ENCODE measurements around the gene THRA.

The THRA gene

DNA sequence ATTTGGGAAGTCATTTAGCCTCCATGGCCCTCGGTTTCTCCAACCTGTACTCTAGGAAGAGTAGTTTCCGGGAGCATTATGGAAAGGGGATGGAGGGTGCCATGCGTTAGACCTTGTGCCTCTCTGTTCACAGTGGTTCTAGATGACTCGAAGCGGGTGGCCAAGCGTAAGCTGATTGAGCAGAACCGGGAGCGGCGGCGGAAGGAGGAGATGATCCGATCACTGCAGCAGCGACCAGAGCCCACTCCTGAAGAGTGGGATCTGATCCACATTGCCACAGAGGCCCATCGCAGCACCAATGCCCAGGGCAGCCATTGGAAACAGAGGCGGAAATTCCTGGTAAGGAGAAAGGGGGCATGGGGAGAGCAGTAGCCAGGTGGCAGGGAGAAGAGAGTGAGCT lies 21.7 kb downstream of the THRA start:
- no peak for DNase-seq (ENCODE audit: low spot score)

DNA sequence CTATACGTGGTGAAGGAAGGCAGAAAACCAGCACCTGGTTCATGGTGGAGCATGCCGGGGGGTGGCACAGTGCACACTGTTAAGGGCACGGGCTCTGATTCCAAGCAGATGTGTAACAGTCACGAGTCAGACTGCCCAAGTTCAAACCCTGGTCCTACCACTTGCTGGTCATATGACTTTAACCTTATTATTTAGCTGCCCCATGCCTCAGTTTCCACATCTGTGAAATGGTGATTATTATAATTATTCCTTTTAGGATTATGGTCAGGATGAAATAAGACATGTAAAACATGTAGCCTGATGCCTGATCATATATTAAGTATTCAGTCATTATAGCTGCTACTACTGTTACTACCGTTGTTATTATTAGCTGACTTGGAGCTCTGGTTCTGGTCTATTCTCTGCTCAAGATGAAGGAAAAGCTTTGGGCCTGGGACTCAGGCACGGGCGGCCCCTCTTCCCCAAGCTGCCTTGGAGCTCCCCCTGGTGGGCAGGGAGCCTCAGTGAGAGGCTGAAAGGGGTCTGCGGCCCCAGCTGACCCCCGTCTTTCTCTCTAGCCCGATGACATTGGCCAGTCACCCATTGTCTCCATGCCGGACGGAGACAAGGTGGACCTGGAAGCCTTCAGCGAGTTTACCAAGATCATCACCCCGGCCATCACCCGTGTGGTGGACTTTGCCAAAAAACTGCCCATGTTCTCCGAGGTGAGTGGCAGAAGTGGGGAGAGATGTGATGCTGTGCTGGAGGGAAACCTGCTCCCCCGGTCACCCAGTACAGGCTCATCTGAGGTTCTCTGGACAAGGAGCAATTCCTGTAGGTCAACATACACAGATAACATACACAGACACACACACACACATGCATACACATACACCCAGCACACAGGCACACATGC lies 23.6 kb downstream of the THRA start:
- peak; percentile 33 for DNase-seq (ENCODE audit: low spot score)

DNA sequence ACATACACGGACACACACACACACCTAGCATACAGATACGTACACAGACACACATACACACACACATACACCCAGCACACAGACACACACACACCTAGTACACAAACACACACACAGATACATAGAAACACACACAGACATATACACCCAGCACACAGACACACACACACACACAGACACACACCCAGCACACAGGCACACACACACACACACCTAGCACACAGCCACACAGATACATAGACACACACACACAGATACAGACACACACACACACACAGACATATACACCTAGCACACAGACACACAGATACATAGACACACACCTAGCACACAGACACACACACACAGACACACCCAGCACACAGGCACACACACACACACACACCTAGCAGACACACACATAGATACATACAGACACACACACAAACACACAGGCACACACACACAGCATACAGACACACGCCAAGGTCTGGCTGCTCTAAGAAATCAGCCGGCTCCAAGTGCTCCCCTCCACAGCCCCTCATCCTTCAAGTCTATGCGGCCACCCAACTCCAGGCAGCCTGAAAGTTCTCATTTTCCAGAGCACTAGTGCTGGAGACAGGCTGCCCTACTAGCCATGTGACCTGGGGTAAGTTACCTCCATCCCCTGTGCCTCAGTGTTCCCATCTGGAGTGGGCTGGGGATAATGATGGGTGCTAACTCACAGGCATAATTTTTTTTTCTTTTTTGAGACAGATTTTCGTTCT lies 24.5 kb downstream of the THRA start:
- DNase-seq (ENCODE audit: low spot score): no peak

DNA sequence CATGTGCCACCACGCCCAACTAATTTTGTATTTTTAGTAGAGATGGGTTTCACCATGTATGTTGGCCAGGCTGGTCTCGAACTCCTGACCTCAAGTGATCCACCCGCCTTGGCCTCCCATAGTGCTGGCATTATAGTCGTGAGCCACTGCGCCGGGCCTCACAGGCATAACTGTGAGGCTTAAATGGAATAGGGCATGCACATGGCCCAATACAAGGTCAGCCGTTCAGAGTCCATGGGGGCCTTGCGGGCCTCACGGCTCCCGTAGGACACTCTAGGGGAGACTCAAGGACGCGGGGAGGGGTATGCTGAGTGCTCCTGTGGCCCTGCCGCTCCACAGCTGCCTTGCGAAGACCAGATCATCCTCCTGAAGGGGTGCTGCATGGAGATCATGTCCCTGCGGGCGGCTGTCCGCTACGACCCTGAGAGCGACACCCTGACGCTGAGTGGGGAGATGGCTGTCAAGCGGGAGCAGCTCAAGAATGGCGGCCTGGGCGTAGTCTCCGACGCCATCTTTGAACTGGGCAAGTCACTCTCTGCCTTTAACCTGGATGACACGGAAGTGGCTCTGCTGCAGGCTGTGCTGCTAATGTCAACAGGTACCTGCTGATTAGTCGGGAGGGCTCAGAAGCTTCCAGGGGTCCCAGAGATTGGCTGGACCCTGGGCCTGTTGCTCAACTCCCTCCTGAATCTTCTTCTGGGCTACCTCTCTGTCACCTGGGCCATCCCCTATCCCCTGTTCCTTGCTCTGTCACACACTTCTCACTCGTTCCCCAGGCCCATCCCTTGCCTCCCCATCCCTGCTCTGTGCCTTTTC lies 25.3 kb downstream of the THRA start:
- no peak for DNase-seq (ENCODE audit: low spot score)

DNA sequence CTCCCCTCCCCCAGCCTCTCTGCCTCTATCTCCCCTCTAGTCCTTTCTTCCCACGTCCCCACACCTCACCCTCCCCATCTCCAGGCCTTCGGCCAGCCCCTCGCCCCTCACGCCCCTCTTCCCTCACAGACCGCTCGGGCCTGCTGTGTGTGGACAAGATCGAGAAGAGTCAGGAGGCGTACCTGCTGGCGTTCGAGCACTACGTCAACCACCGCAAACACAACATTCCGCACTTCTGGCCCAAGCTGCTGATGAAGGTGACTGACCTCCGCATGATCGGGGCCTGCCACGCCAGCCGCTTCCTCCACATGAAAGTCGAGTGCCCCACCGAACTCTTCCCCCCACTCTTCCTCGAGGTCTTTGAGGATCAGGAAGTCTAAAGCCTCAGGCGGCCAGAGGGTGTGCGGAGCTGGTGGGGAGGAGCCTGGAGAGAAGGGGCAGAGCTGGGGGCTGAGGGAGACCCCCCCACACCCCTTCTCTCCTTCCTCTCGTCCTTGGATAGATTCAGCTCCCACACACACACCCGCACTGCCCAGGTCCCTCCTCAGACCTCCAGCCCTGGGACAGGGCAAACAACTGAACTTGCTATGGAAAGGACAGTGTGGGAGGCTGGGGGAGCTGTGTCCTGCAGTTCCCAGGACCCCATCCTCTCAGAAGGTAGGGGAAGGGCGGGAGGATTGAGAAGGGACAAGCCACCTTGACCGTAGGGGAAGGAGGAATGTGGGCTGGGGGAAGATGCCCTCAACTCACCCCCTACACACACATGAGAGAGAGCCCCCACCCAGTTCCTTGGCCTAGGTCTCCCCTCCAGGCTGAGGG lies 26.5 kb downstream of the THRA start:
- DNase-seq (ENCODE audit: low spot score): no peak

DNA sequence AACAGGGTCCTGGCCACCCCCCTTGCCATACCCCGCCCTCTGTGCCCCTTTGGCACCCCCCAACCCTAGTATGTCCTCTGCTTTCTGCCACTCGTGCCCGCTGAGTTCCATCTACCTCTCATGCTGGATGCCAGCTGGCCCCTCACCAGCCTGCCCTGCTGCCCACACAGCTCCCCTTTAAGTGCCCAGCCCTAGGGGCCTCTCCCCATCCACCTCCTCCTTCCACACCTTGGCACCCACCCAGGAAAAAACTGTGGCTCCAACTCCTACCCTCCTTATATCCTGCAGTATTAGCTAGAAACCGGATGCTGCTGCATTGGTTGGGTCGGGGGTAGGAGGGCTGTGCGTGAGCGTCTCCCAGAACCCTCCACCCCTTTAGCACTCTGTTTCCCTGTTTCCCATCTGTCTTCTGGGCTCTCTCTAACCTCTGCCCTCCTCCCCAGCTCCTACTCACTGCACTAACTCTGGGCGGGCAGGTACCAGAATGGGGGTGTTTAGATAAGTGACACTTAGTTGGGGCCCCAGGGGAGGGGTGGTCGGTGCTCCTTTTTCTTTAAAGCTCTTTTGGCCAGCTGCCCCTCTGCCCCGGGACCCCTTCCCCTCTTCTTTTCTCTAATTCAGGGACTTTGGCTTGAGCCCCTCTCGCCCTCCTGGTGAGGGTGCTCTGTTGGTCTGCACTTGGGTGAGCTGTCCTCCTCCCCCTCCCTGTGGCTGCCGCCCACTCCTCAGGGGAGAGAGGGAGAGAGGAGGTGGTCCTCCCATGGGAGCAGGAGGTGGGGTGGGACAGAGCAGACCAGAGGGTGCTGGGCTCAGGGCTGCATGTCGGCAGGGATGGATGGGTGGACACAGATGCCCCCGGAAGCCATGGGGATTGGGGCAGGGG lies 27.7 kb downstream of the THRA start:
- DNase-seq (ENCODE audit: low spot score): no peak

DNA sequence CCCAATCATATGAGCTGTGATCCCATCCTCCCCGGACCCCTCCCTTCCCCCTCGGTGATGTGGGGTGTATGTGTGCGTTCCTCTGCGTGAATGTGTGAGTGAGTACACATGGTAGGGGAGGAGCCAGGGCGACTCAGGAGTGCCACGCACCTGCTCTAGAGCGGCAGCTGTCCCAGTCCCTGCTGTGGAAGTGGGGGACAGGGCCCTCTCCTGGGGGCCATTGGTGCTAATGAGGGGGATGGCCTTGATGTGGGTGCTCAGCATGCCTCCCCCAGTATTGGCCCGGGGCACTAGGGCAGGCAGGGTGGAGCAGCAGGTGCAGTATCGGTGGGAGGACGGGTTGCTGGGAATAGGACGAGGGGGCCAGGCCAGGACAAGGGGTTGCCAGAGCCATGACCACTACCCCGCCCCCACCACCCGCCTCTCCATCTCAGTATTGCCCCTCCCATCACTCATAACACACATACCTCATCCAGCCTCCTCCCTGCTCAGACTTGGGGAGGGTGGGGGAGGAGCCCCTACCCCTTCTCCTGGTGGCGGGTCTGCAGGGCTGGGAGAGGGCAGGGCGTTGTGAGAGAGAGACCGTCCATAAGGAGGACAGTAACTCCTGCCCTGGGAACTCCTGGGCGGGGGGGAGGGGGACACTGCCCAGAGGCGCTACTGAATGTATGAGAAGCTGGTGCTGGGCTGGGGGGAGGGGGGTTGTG lies 29.1 kb downstream of the THRA start:
- no peak for DNase-seq (ENCODE audit: low spot score)

DNA sequence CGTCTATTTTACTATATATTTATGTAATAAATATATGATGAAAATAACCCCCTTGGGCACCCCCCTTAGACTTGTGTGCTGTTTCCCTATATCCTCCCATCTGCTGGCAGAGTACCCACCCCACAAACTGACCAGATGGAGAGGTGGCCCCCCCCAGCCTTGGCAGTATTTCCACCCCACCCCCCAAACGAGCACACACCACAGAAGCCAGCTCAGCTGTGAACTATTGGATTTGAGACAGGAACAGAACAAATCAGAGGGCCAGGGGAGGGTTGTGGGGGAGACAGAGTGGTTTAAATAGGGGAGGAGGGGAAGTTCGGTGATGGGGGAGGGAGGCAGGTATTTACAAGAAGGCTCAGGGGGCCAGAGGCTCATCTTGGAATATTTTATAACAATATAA lies 29.8 kb downstream of the THRA start:
- DNase-seq (ENCODE audit: low spot score): no peak

DNA sequence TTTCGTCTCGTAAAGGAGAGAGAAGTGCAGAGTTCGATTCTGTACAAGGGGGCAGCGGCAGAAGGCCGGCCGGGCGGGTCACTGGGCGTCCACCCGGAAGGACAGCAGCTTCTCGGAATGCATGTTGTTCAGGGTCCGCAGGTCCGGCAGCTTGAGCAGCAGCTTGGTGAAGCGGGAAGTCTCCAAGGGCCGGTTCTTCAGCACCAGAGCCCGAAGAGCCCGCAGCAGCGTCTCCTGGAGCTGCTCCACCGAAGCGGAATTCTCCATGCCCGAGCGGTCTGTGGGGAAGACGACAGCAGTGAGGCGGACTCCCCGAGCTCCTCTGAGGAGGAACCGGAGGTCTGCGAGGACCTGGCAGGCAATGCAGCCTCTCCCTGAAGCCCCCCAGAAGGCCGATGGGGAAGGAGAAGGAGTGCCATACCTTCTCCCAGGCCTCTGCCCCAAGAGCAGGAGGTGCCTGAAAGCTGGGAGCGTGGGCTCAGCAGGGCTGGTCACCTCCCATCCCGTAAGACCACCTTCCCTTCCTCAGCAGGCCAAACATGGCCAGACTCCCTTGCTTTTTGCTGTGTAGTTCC lies 30.3 kb downstream of the THRA start:
- no peak for DNase-seq (ENCODE audit: low spot score)

DNA sequence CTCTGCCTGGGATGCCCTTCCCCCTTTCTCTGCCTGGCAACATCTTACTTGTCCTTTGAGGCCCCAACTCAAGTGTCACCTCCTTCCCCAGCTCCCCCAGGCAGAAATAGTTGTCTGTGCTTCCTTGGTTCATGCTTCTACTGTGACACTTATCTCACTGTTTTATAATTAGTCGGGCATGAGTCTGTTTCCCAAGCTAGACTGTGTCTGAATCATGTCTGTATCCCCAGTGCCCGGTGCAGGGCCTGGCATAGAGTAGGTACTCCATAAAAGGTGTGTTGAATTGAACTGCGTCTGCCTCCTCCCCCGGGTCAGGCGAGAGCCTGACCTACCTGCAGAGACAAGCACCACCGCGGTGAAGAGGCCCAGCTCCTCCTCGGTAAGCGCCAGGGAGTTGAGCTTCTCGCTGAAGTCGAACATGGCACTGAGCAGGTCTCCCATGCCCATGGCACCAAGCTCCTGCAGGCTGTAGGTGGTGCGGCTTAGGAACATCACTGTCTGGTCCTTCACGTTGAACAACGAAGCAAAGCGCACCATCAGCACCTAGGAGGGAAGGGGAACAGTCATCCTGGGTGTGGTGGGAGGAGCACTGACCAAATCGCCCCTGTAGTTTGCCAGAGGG lies 30.9 kb downstream of the THRA start:
- DNase-seq (ENCODE audit: low spot score): peak; percentile 52

DNA sequence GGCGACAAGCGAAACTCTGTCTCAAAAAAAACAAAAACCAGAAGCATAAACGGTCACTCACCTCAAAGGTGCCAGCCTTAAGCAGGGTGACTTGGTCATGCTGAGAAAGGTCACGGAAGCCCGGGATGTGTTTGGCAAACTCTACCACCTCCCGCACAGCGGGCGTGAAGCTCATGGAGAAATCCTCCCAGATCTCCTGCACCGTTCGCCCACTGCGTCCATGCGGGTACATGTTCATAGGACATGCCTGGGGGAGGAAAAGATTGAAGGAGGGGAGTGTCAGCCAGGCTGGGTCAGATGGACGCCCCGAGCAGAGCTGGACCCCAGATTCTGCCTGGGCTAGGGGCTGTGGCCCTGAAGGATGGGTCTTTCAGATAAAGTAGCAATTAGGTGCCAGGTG lies 32.1 kb downstream of the THRA start:
- no peak for DNase-seq (ENCODE audit: low spot score)

DNA sequence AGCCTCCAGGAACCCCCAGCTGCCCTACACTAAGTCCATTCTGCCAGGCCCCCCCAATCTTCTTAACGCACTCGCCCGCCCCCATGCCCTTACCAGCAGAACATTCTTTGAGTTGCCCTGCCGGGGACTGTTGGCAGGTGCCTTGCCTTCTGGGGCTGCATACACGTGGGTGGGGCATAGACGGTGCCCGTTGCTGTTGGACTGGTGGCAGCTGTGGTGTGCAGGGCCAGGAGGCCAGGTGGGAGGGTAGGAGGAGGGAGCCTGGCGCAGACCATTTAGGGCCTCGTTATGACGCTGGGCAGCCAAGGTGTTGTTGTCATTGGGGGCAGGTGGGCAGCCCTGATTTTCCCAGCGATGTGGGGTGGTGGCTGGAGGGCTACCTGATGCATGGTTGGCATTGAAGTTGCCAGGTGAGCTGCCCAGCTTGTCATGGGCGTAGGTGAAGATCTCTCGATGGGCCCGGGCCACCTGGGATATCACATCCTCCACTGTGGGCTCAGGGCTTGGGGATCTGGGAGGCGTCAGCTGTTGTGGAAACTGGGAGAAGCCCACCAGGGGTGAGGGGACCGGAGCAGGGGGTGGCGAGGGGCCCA lies 32.7 kb downstream of the THRA start:
- DNase-seq (ENCODE audit: low spot score): no peak

DNA sequence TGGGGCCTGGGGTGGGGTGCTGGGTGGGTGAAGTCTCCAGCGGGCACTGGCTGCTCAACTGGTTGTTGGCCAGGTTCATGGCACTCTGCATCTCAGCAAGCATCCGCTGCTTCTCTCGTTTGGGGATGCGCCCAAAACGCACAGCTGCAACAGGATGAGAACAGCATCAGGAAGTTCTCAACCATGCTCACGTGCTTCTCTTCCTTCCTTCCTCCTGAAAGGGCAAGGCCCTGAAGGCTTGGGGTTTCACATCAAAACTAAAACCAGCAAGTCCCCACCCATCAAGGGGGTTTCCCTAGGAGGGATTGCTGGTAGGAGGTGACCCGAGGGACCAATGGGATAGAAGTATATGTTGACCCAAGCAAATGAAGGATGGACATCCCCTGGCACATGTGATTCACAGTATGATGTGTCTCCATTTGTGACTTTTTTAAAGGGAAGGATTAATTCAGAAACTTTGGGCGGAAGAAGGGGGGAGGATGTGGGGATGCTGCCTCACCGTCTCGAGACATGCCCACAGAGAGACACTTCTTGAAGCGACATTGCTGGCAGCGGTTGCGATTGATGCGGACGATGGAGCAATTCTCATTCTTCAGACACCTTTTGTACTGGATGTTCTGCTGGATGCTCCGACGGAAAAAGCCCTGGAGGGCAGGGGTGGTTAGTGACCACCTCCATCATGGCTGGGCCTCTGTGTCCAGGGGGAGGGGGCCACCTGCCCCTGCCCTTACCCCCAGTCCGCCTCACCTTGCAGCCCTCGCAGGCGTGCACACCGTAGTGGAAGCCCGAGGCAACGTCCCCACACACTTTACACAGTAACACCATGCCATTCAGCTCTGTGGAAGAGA lies 33.4 kb downstream of the THRA start:
- DNase-seq (ENCODE audit: low spot score): peak; percentile 35

DNA sequence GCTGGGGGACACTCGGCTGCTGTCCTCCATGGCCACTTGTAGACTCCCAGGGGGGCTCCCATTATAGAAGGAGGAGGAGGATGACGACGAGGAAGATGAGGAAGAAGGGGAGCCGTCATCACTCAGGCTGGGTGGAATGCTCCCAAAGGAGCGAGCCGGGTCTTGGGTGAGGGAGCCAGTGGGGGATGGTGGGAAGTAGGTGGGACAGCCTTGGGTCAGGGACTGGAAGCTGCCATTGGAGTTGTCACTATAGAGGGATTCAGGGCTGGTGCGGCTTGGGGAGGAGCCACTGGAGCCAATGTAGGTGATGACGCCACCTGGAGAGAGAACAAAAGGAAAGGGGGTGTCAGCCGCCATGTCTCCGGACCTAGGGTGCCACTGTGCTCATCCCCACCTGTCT lies 34.3 kb downstream of the THRA start:
- no peak for DNase-seq (ENCODE audit: low spot score)

DNA sequence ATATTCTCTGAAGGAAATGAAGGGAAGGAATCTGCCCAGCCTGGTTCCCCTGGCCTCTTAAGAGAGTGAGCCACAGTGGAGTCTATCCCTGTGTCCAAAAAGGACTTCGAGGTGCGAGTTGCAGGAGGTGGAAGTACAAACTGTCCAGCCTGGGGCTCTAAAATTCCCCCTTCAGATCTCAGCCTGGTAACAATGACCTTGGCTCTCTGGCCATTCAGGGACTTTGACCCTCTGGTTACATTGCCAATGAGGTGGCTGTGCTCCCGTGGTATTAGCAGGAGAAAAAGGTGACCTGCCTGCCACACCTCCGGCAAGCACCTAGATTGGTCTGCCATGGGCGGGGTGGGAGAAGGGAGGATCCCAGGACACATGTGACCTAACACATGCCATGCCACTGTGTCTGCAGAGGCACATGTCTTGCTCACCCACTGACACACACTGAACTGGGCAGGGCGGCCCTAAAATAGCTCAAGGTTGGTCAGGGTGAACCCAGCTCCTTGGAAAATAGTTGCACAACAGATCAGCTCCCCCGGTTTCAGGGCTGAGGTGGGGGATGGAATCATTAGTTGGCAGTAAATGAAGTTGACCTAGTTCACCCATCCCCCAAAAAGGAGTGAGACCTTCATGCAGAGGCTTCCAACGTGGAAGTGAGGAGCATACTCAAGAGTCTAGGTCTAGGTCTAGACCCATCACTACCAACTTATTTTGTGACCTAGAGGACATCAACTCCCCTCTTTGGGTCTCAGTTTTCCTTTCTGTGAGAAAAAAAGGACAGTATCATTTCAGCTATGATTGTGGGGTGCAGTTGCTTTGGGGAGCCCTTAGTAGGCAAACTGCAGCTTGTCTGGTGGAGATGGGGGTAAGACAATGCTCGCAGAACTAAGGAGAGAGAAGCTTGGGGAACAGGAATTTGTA lies 35.4 kb downstream of the THRA start:
- peak; percentile 91 for DNase-seq (ENCODE audit: low spot score)

DNA sequence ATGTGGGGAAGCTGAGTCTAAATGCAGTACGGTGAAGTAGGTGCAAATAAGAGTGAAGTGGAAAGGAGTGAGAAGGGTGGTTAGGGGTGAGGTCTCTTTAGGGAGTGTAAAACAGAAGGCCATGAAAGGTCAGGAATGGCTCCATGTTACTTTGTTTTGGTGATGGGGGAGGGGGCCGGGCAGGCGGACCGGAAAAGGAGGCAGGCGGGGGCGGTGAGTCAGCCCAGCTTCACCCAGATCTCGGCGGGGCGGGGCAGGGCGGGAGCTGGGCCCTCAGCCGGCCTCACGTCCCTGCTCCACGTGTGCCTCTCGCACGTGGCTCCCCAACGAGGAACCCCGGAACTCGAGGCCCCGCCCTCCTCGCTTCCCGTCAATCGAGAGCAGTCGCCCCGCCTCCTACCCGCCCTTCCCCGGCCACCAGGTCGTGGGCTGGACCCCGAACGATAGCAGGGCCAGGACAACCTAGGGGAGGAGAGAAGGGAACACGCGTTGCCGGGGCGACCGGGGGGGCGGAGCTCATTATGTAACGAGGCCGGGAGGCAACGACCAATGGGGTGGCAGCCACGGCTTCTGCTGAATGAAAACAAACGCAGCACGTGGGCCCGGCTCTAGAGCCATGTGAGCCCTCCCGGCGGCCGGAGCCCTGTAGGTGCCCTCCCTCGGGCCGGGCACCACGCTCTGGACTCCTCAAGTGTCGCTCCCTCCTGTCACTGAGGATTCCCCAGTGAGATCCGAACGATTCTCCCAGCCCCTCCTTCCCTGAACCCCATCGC lies 36.3 kb downstream of the THRA start:
- DNase-seq (ENCODE audit: low spot score): peak; percentile 99

Measured in kidney tubule cell (primary cell).